IMR-90 (cell line): ENCODE measurements around the gene GTF2A2. TPM values are rescaled to one million over a fixed set of nuclear protein-coding genes. Genes with fewer than 3 reads are reported as not detected.

Experiments used
- ATAC-seq: fragments of 200-7000 bp; cut with Tn5 transposase; 2 replicates; pipeline ENCODE4 v1.9.1; 2020; ENCODE audit warnings: low read depth, mild to moderate bottlenecking, moderate library complexity
- BruUV-seq: library from RNA; stranded (reverse); fragments of 400-500 nt; replicated peaks from 2 replicates; lab custom pipeline; 2021; lab: Mats Ljungman, UMichigan
- CTCF ChIA-PET: fragments of 300-600 bp; formaldehyde crosslinking; extraction: SDS; loops from one replicate; lab custom pipeline; 2021; ENCODE audit warnings: antibody characterized with exemption; lab: Yijun Ruan, JAX
- POLR2A ChIA-PET: fragments of 300-600 bp; sonication (Branson Sonifier 250); formaldehyde crosslinking; loops from one replicate; lab custom pipeline; 2022; ENCODE audit warnings: antibody characterized with exemption; ENCODE audit not compliant: unreplicated experiment; lab: Charles Lee
- DNase-seq: peaks from one replicate; pipeline ENCODE4 v3.0.0; 2013
- H2AFZ ChIP-seq: replicated peaks from 2 replicates; pipeline ENCODE3; 2013; ENCODE audit warnings: low read length, mild to moderate bottlenecking; ENCODE audit not compliant: poor library complexity
- H2AK5ac ChIP-seq: 2 replicates; pipeline ENCODE4 v1.6.1; 2013; ENCODE audit warnings: low read depth, low read length, inconsistent platforms
- H2AK9ac ChIP-seq: replicated peaks from 2 replicates; pipeline ENCODE3; 2013; ENCODE audit warnings: mild to moderate bottlenecking, low read depth, low read length, moderate library complexity; ENCODE audit not compliant: poor library complexity
- H2BK120ac ChIP-seq: 2 replicates; pipeline ENCODE4 v1.6.1; 2013; ENCODE audit warnings: low read depth, low read length, inconsistent platforms
- H2BK15ac ChIP-seq: 3 replicates; pipeline ENCODE4 v1.6.1; 2013; ENCODE audit warnings: low read depth, low read length, inconsistent platforms
- H2BK20ac ChIP-seq: 2 replicates; pipeline ENCODE4 v1.6.1; 2013; ENCODE audit warnings: low read depth, mild to moderate bottlenecking, inconsistent platforms, low read length, moderate library complexity
- H2BK5ac ChIP-seq: 2 replicates; pipeline ENCODE4 v1.6.1; 2013; ENCODE audit warnings: mild to moderate bottlenecking, low read depth, low read length, inconsistent platforms; ENCODE audit not compliant: poor library complexity, severe bottlenecking
- H3K14ac ChIP-seq: replicated peaks from 2 replicates; pipeline ENCODE4 v1.6.1; 2013; ENCODE audit warnings: low read depth, low read length, inconsistent platforms
- H3K18ac ChIP-seq: 2 replicates; pipeline ENCODE4 v1.6.1; 2013; ENCODE audit warnings: low read depth, low read length, control low read depth
- H3K23ac ChIP-seq: 2 replicates; pipeline ENCODE4 v1.6.1; 2013; ENCODE audit warnings: low read depth, low read length, inconsistent platforms
- H3K27ac ChIP-seq: 2 replicates; pipeline ENCODE4 v1.5.1; 2013; ENCODE audit warnings: mild to moderate bottlenecking, control low read depth, low read length; ENCODE audit not compliant: insufficient read depth
- H3K27me3 ChIP-seq: 2 replicates; pipeline ENCODE4 v1.6.1; 2013; ENCODE audit warnings: low read length; ENCODE audit not compliant: control insufficient read depth, insufficient read depth
- H3K36me3 ChIP-seq: 2 replicates; pipeline ENCODE4 v1.6.1; 2013; ENCODE audit warnings: low read length, mixed read lengths; ENCODE audit not compliant: control insufficient read depth, insufficient read depth
- H3K4ac ChIP-seq: 2 replicates; pipeline ENCODE4 v1.6.1; 2013; ENCODE audit warnings: low read depth, low read length, inconsistent platforms
- H3K4me1 ChIP-seq: 2 replicates; pipeline ENCODE4 v1.6.1; 2013; ENCODE audit warnings: low read length, mixed read lengths; ENCODE audit not compliant: control insufficient read depth, insufficient read depth
- H3K4me2 ChIP-seq: 2 replicates; pipeline ENCODE4 v1.6.1; 2013; ENCODE audit warnings: low read depth, mild to moderate bottlenecking, control low read depth, low read length, moderate library complexity
- H3K4me3 ChIP-seq: 2 replicates; pipeline ENCODE4 v1.5.1; 2013; ENCODE audit warnings: low read depth, mild to moderate bottlenecking, control low read depth, low read length, moderate library complexity; ENCODE audit not compliant: insufficient read depth
- H3K56ac ChIP-seq: 2 replicates; pipeline ENCODE4 v1.6.1; 2013; ENCODE audit warnings: low read length, inconsistent platforms; ENCODE audit not compliant: insufficient read depth; ENCODE audit errors: extremely low read depth
- H3K79me1 ChIP-seq, 2 experiments: 2 replicates each; pipeline ENCODE4 v1.6.1; 2013; ENCODE audit warnings: low read length in 2 of 2, inconsistent platforms in 1 of 2, low read depth in 1 of 2
- H3K9ac ChIP-seq: 2 replicates; pipeline ENCODE4 v1.6.1; 2013; ENCODE audit warnings: low read depth, low read length, control low read depth
- H3K9me1 ChIP-seq: 2 replicates; pipeline ENCODE4 v1.6.1; 2013; ENCODE audit warnings: low read length, inconsistent platforms; ENCODE audit not compliant: insufficient read depth
- H3K9me3 ChIP-seq: 2 replicates; pipeline ENCODE4 v1.6.1; 2013; ENCODE audit warnings: low read length; ENCODE audit not compliant: control insufficient read depth, insufficient read depth
- H4K20me1 ChIP-seq: 2 replicates; pipeline ENCODE4 v1.6.1; 2013; ENCODE audit warnings: low read length, inconsistent platforms; ENCODE audit not compliant: insufficient read depth
- H4K5ac ChIP-seq: 2 replicates; pipeline ENCODE4 v1.6.1; 2013; ENCODE audit warnings: mild to moderate bottlenecking, low read depth, low read length, control low read depth
- H4K8ac ChIP-seq, 2 experiments: 2 replicates each; pipeline ENCODE4 v1.6.1; 2013; ENCODE audit warnings: low read depth in 2 of 2, low read length in 2 of 2, control low read depth in 1 of 2, inconsistent platforms in 1 of 2
- H4K91ac ChIP-seq: 2 replicates; pipeline ENCODE4 v1.6.1; 2013; ENCODE audit warnings: low read depth, low read length, inconsistent platforms; ENCODE audit not compliant: insufficient read depth
- BHLHE40 ChIP-seq: fragments of 150-350 bp; IDR thresholded peaks from 2 replicates; pipeline ENCODE4 v1.6.1; 2016; ENCODE audit warnings: mild to moderate bottlenecking, low read depth, low read length
- MAZ ChIP-seq: IDR thresholded peaks from 2 replicates; pipeline ENCODE4 v1.6.1; 2012; ENCODE audit warnings: low read depth, mild to moderate bottlenecking, low read length, improper control_type of control experiment, moderate library complexity, borderline replicate concordance
- WGBS, 2 experiments: methylation state at CpG; one replicate each; pipeline versions ENCODE4 v1.1.5 to v1.1.7; 2013; ENCODE audit warnings: missing lambda C conversion rate in 2 of 2; ENCODE audit not compliant: insufficient read length in 1 of 2; ENCODE audit errors: extremely low coverage in 2 of 2; 5-methylcytosine and 5-hydroxymethylcytosine counted together
- dilution Hi-C: fragments of 300-500 bp; cut with HindIII; formaldehyde crosslinking; loops from one replicate; pipeline ENCODE4 v1.14.3; 2018; ENCODE audit warnings: low sequenced_read_pairs; ENCODE audit not compliant: unreplicated experiment
- in situ Hi-C: fragments of 300-500 bp; cut with MboI; formaldehyde crosslinking; loops from 3 replicates; pipeline ENCODE4 v1.14.3; 2019; ENCODE audit warnings: low sequenced_read_pairs, inconsistent platforms, mixed read lengths
- intact Hi-C: fragments of 100-400 bp; cut with micrococcal nuclease; formaldehyde crosslinking; loops from 2 replicates; pipeline ENCODE4 v1.10.0; 2022
- polyA plus RNA-seq, 3 experiments: library from polyadenylated mRNA; depleted of rRNA; stranded (reverse); fragments of >200 nt; gene quantifications; 2 replicates each; pipeline ENCODE4 v1.2.3, GENCODE V29; 2012; ENCODE audit warnings: low replicate concordance in 1 of 3
- total RNA-seq: library from RNA; depleted of rRNA; stranded (reverse); fragments of >200 nt; gene quantifications from 2 replicates; pipeline ENCODE4 v1.2.3, GENCODE V29; 2012

The GTF2A2 gene
- total and polyA plus RNA-seq, 2 of the 4 experiments (the other 2 are of a cell fraction): 10.2 to 29.9 TPM

- Histone ChIP-seq H4K8ac (no peak overlapping the region), H3K4me1 (no peaks in the 10 kb centered on the region), H3K9me3 (no peaks in the 10 kb centered on the region), H3K9ac (no peak overlapping the region), H3K9me1 (no peaks in the 10 kb centered on the region), H3K14ac (no peak overlapping the region), H3K56ac (no peak overlapping the region), H3K23ac (no peak overlapping the region), H2BK120ac (no peak overlapping the region), H3K79me1 (no peaks in the 10 kb centered on the region), H2AK5ac (no peak overlapping the region), H4K5ac (no peak overlapping the region), H3K36me3 (no peaks in the 10 kb centered on the region), H2AFZ (no peak overlapping the region), H3K4me3 (no peak overlapping the region), H3K4me2 (no peak overlapping the region), H2BK15ac (no peak overlapping the region), H3K27ac (no peak overlapping the region), H3K18ac (no peak overlapping the region), H3K4ac (no peak overlapping the region), H2BK20ac (no peak overlapping the region), H2BK5ac (no peak overlapping the region), H4K20me1 (no peaks in the 10 kb centered on the region), H3K27me3 (no peaks in the 10 kb centered on the region; the same call in 1 of the 2 replicates), H4K91ac (no peak overlapping the region), H2AK9ac (no peak overlapping the region)
- no peak for TF ChIP-seq MAZ
- TF ChIP-seq BHLHE40: no peak
- dilution Hi-C loops (no loop called here), in situ Hi-C loops (loop anchor here (10.0 to 25.0 kb wide), 2 partner anchors 630 to 743 kb away; no protein-coding TSS in a partner anchor), intact Hi-C loops (no loop called here)
- no TSS peak for BruUV-seq
- ChIA-PET CTCF (no interaction called here), POLR2A (no interaction called here)
- DNase-seq: no peak
- no peak for ATAC-seq
- no CpG with 5 or more reads among the region's 1 CpG for WGBS, 2 experiments
Measured at GRCh38 chr15:59694779-59695178, 37.5 kb upstream of the GTF2A2 start.
